ENCODE results near the gene LEPROT. TPM values are rescaled to one million over a fixed set of nuclear protein-coding genes. Genes with fewer than 3 reads are reported as not detected.
"Not testable (repeated sequence)": the region's sequence is repeated elsewhere in the genome, so short reads cannot be mapped to it uniquely, and the experiment has no call there.

The LEPROT gene
- total and polyA plus RNA-seq, 10 donors, result 12.5 to 104 (median 68.6) TPM

DNA sequence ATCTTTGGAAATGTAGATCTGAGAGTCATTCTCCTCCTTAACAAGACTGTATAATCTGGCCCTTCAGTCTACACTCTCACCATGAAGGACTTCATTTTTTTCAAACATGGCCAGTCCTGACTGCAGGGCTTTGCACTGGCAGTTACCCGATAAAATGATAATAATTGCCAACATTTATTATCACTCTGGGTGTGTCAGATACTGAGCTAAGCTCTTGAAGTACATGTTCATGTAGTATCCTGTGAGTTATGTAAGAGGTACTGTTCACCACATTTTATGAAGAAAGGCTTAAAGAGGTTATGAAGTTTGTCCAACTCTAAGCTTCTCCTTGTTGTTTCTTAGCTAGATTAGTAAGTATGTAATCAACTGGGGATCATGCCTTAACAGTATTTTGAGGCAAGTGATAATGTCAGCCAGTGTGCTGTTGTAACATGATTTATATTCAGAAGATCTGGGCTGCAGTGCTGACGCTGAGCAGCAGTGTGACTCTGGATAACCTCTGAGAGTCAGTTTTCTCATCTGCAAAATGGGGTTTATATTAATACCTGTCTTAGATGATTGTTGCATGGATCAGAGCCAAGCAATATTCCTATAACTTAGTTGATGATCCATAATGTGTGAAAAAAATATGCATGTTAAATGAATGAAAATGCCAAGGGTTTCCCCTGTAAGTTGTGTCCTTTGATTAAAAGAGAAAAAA is 42.1 kb upstream of the LEPROT start:
- no peaks in the 10 kb centered on the region for H3K27me3 ChIP-seq (replicated peaks in 1 of 7)
- H3K4me3 ChIP-seq, result no peak overlapping the region
- WGBS, 5 donors, result 77 to 91% (median 88%) methylated on average over 2 of the region's 2 CpGs
- intact Hi-C loops (cut with DNase I; ENCODE audit: low total_unique reads), result no loop called here
- no peaks in the 10 kb centered on the region for H3K36me3 ChIP-seq
- DNase-seq, result no peak
- no peaks in the 10 kb centered on the region for H3K4me1 ChIP-seq
- TF ChIP-seq POLR2AphosphoS5 (IDR thresholded peaks at IDR 0.05) (no peak), POLR2A (IDR thresholded peaks at IDR 0.05) (no peak)
- TF ChIP-seq, protein P1, sequence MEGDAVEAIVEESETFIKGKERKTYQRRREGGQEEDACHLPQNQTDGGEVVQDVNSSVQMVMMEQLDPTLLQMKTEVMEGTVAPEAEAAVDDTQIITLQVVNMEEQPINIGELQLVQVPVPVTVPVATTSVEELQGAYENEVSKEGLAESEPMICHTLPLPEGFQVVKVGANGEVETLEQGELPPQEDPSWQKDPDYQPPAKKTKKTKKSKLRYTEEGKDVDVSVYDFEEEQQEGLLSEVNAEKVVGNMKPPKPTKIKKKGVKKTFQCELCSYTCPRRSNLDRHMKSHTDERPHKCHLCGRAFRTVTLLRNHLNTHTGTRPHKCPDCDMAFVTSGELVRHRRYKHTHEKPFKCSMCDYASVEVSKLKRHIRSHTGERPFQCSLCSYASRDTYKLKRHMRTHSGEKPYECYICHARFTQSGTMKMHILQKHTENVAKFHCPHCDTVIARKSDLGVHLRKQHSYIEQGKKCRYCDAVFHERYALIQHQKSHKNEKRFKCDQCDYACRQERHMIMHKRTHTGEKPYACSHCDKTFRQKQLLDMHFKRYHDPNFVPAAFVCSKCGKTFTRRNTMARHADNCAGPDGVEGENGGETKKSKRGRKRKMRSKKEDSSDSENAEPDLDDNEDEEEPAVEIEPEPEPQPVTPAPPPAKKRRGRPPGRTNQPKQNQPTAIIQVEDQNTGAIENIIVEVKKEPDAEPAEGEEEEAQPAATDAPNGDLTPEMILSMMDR (IDR thresholded peaks at IDR 0.05 in 8 of 11, conservative IDR thresholded peaks at IDR 0.05 in 3 of 11), result no peak
- no peaks in the 10 kb centered on the region for H3K9me3 ChIP-seq
- H3K27ac ChIP-seq, result no peak overlapping the region

DNA sequence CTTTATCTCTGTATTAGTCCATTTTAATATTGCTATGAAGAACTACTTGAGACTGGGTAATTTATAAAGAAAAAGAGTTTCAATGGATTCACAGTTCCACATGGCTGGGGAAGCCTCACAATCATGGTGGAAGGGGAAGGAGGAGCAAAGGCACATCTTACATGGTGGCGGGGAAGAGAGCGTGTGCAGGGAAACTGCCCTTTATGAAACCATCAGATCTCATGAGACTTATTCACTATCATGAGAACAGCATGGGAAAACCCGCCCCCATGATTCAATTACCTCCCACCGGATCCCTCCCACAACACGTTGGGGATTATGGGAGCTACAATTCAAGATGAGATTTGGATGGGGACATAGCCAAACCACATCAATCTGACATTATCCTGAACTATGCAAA is 36.0 kb upstream of the LEPROT start:
- intact Hi-C loops (cut with DNase I; ENCODE audit: low total_unique reads); H3K9me3 ChIP-seq; H3K4me1 ChIP-seq; DNase-seq; H3K27ac ChIP-seq; H3K27me3 ChIP-seq (replicated peaks in 1 of 7); H3K4me3 ChIP-seq: not testable (repeated sequence)
- WGBS, 5 donors, result 84 to 95% (median 93%) methylated on average over 5 of the region's 5 CpGs
- peaks cover 0 to 18% (median 0%) of the 10 kb centered on the region in 6 donors for H3K36me3 ChIP-seq

DNA sequence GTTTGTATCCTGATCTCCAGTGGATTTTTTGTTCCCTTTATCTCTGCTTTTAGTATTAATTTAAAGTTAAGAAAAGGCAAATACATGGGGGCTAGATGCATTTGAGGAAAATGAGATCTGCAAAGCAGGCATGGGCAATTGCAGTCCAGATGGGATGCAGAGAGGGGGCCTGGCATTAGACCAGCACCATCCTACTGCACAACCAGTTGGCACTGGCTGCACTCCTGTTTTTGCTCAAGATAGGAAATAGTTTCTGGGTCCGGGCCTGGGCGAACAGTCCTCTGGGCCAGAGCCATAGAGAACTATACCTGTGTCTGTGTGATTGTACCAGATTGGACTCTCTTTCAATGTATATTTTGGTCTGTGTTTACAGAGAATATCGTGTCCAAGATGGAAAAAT is 34.0 kb upstream of the LEPROT start:
- Histone ChIP-seq H3K36me3 (peaks cover 0 to 28% (median 0%) of the 10 kb centered on the region in 6 donors), H3K9me3 (no peaks in the 10 kb centered on the region), H3K27ac (no peak overlapping the region), H3K4me1 (no peaks in the 10 kb centered on the region), H3K4me3 (no peak overlapping the region), H3K27me3 (replicated peaks in 1 of 7) (no peaks in the 10 kb centered on the region)
- TF ChIP-seq POLR2A (IDR thresholded peaks at IDR 0.05), result no peak
- no peak for TF ChIP-seq POLR2AphosphoS5 (IDR thresholded peaks at IDR 0.05)
- TF ChIP-seq, protein P1 (IDR thresholded peaks at IDR 0.05 in 8 of 11, conservative IDR thresholded peaks at IDR 0.05 in 3 of 11), result no peak
- intact Hi-C loops (cut with DNase I; ENCODE audit: low total_unique reads), result no loop called here
- no peak for DNase-seq
- 91 to 100% (median 93%) methylated on average over 3 of the region's 3 CpGs for WGBS, 5 donors

DNA sequence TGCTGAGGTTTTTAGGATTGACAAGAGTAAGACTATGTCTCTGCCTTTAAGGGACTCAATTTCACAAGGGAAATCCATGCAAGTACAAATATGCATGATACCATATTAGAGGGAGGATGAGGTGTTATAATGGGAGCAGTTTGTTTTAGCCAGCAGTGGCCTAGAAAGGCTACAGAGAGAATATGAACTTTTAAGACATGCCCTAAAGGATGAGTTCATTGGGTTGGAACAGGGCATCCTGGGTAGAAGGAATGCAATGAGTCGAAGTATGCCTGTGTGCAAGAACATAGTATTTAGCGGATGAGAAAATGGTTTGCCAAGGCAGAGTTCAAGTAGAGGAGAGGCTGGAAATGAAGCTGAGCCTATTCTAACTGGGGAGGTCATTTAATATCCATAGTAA is 32.6 kb upstream of the LEPROT start:
- no peaks in the 10 kb centered on the region for H3K27me3 ChIP-seq (replicated peaks in 1 of 7)
- no peaks in the 10 kb centered on the region for H3K4me1 ChIP-seq
- no peak overlapping the region for H3K4me3 ChIP-seq
- TF ChIP-seq, protein P1 (IDR thresholded peaks at IDR 0.05 in 8 of 11, conservative IDR thresholded peaks at IDR 0.05 in 3 of 11), result no peak
- TF ChIP-seq POLR2A (IDR thresholded peaks at IDR 0.05) (no peak), POLR2AphosphoS5 (IDR thresholded peaks at IDR 0.05) (no peak)
- H3K27ac ChIP-seq, result no peak overlapping the region
- intact Hi-C loops (cut with DNase I; ENCODE audit: low total_unique reads), result no loop called here
- H3K9me3 ChIP-seq, result no peaks in the 10 kb centered on the region
- 88 to 97% (median 92%) methylated on average over 2 of the region's 2 CpGs for WGBS, 5 donors
- no peak for DNase-seq
- H3K36me3 ChIP-seq, result peaks cover 0 to 35% (median 0%) of the 10 kb centered on the region in 6 donors

All from spleen (tissue), 11 donors.